ENCODE measurements around the gene ITGA7.

ITGA7 gene

DNA sequence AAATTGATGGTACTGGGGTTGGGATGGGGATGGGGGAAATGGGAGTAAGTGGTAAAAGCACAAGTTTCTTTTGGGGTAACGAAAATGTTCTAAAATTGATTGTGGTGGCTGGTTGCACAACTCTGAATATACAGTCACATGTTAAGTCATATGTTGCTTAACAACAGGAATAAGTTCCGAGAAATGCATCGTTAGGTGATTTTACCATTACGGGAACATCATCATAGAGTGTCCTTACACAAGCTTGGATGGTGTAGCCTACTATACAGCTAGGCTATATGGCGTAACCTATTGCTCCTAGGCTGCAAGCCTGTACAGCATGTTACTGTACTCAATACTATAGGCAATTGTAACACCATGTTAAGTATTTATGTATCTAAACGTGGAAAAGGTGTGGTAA lies 31.0 kb downstream of the ITGA7 start:
- TF ChIP-seq MAX (IDR thresholded peaks at IDR 0.05; ENCODE audit: low read depth, low read length) (no peak), POLR2A (IDR thresholded peaks at IDR 0.05; ENCODE audit: extremely low read depth, insufficient read length) (no peak), MYC (IDR thresholded peaks at IDR 0.05; ENCODE audit: low read depth, low read length) (no peak)
- TF ChIP-seq, protein P1, sequence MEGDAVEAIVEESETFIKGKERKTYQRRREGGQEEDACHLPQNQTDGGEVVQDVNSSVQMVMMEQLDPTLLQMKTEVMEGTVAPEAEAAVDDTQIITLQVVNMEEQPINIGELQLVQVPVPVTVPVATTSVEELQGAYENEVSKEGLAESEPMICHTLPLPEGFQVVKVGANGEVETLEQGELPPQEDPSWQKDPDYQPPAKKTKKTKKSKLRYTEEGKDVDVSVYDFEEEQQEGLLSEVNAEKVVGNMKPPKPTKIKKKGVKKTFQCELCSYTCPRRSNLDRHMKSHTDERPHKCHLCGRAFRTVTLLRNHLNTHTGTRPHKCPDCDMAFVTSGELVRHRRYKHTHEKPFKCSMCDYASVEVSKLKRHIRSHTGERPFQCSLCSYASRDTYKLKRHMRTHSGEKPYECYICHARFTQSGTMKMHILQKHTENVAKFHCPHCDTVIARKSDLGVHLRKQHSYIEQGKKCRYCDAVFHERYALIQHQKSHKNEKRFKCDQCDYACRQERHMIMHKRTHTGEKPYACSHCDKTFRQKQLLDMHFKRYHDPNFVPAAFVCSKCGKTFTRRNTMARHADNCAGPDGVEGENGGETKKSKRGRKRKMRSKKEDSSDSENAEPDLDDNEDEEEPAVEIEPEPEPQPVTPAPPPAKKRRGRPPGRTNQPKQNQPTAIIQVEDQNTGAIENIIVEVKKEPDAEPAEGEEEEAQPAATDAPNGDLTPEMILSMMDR (IDR thresholded peaks at IDR 0.05; ENCODE audit: low read depth, low read length): no peak
- peak; percentile 58 for DNase-seq (ENCODE audit: low read depth)
- no peak overlapping the region for H3K4me3 ChIP-seq (ENCODE audit: low read depth, low read length)

DNA sequence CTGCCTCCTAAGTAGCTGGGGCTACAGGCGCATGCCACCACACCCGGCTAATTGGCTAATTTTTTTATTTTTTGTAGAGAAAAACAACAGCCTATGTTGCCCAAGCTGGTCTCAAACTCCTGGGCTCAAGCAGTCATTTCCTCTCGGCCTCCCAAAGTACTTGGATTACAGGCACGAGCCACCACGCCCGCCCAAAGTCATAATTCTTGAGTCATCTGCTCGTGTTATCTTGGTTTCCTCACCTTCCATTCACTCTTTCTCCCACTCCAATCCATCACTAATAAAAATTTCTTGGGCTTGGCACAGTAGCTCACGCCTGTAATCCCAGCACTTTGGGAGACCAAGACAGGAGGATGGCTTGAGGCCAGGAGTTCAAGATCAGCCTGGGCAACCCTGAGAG lies 32.0 kb downstream of the ITGA7 start:
- DNase-seq (ENCODE audit: low read depth): no peak
- H3K4me3 ChIP-seq (ENCODE audit: low read depth, low read length): no peak overlapping the region
- no peak for TF ChIP-seq MYC (IDR thresholded peaks at IDR 0.05; ENCODE audit: low read depth, low read length)
- TF ChIP-seq POLR2A (IDR thresholded peaks at IDR 0.05; ENCODE audit: extremely low read depth, insufficient read length): no peak
- TF ChIP-seq, protein P1 (IDR thresholded peaks at IDR 0.05; ENCODE audit: low read depth, low read length): no peak
- TF ChIP-seq MAX (IDR thresholded peaks at IDR 0.05; ENCODE audit: low read depth, low read length): no peak

DNA sequence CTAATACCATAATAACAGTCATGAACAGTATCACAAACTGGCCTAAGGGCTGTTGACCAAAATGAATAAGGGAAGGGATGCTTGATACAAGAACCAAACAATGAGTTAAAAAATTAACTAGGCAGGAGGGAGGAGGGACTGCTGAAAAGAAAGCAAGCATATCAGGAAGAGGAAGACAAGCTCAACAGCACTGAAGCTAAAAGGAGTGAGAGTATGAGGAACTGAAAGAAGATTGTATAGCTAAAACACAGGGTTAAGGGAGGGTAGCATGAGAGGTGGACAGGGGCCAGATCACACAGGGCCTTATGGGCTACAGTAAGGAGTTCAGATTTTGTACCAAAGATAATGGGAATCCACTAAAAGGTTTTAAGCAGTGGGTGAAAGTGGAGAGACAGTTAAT lies 34.1 kb downstream of the ITGA7 start:
- TF ChIP-seq, protein P1 (IDR thresholded peaks at IDR 0.05; ENCODE audit: low read depth, low read length): no peak
- TF ChIP-seq MAX (IDR thresholded peaks at IDR 0.05; ENCODE audit: low read depth, low read length): no peak
- no peak for TF ChIP-seq MYC (IDR thresholded peaks at IDR 0.05; ENCODE audit: low read depth, low read length)
- no peak for TF ChIP-seq POLR2A (IDR thresholded peaks at IDR 0.05; ENCODE audit: extremely low read depth, insufficient read length)
- peak; percentile 42 for DNase-seq (ENCODE audit: low read depth)

DNA sequence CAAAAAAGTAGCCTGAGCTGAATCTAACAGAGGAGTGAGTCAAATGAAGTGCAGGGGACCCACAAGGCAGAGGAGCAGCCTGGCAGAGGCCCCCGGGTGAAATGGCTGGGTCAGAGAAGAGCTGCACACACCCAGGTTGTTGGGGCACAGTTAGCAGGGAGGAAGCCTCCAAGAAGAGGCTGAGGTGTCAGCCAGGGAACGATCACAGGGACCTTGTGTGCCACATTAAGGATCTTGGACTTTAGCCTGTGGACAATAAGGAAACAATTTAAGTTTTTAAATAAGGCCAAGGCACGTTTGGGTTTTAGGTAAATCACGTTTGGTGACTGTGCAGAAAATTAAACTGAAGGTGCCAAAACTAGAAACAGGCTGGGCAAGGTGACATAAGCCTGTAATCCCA lies 36.0 kb downstream of the ITGA7 start:
- TF ChIP-seq MYC (IDR thresholded peaks at IDR 0.05; ENCODE audit: low read depth, low read length) (no peak), MAX (IDR thresholded peaks at IDR 0.05; ENCODE audit: low read depth, low read length) (no peak), POLR2A (IDR thresholded peaks at IDR 0.05; ENCODE audit: extremely low read depth, insufficient read length) (no peak)
- TF ChIP-seq, protein P1 (IDR thresholded peaks at IDR 0.05; ENCODE audit: low read depth, low read length): no peak
- no peak for DNase-seq (ENCODE audit: low read depth)
- H3K4me3 ChIP-seq (ENCODE audit: low read depth, low read length): no peak overlapping the region

More for the DNA sequence above, 34.1 kb downstream of the ITGA7 start:
- H3K4me3 ChIP-seq (ENCODE audit: low read depth, low read length): no peak overlapping the region

DNA sequence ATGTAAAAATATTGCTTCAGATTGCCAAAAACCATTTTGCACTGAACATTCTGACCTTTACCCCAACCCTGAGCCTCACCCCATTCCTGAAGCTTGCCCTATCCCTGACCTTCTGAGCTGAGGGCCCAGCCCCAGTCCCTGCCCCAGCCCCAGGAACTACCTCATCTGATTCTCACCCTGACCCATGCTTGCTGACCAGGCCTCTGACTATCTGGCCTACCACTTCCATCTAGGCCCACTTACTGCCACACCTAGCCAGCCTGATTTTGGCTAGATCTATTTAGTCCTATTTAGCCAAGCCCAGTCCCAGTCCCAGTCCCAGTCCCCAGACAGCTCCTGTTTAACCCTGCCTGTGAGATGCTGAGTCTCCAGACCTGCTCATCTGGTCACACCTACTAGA lies 37.4 kb downstream of the ITGA7 start:
- DNase-seq (ENCODE audit: low read depth): no peak
- TF ChIP-seq MAX (IDR thresholded peaks at IDR 0.05; ENCODE audit: low read depth, low read length) (no peak), MYC (IDR thresholded peaks at IDR 0.05; ENCODE audit: low read depth, low read length) (no peak), POLR2A (IDR thresholded peaks at IDR 0.05; ENCODE audit: extremely low read depth, insufficient read length) (no peak)
- TF ChIP-seq, protein P1 (IDR thresholded peaks at IDR 0.05; ENCODE audit: low read depth, low read length): no peak
- H3K4me3 ChIP-seq (ENCODE audit: low read depth, low read length): no peak overlapping the region

GRCh38 chr12:55666508-55666907 lies 41.2 kb downstream of the ITGA7 start:
- no peak for DNase-seq (ENCODE audit: low read depth)
- TF ChIP-seq MYC (IDR thresholded peaks at IDR 0.05; ENCODE audit: low read depth, low read length) (no peak), POLR2A (IDR thresholded peaks at IDR 0.05; ENCODE audit: extremely low read depth, insufficient read length) (no peak), MAX (IDR thresholded peaks at IDR 0.05; ENCODE audit: low read depth, low read length) (no peak)
- TF ChIP-seq, protein P1 (IDR thresholded peaks at IDR 0.05; ENCODE audit: low read depth, low read length): no peak
- peak overlapping the region; percentile 0 for H3K4me3 ChIP-seq (ENCODE audit: low read depth, low read length)
